HepG2 (cell line): ENCODE results near the gene CYB561. TPM values are rescaled to one million over a fixed set of nuclear protein-coding genes. Genes with fewer than 3 reads are reported as not detected.
A peak's percentile ranks its signal among the peaks of the same experiment; 100 is the strongest.

Experiments used
- ATF5 ChIP-seq: sonication (generic); formaldehyde crosslinking; IDR thresholded peaks from 2 replicates; pipeline ENCODE4 v1.4.0; 2020; ENCODE audit warnings: mild to moderate bottlenecking, low read depth, missing genetic modification reagents
- EED ChIP-seq: sonication (generic); formaldehyde crosslinking; IDR thresholded peaks from 2 replicates; pipeline ENCODE4 v1.5.0; 2020; ENCODE audit warnings: mild to moderate bottlenecking, missing genetic modification reagents
- FOXA3 ChIP-seq: IDR thresholded peaks from 2 replicates; pipeline ENCODE4 v1.6.1; 2016; ENCODE audit warnings: missing genetic modification reagents, missing compliant biosample characterization
- MEIS1 ChIP-seq: sonication (generic); formaldehyde crosslinking; IDR thresholded peaks from 2 replicates; pipeline ENCODE4 v1.9.0; 2021; ENCODE audit warnings: mild to moderate bottlenecking, missing genetic modification reagents, moderate library complexity, borderline replicate concordance
- NFIB ChIP-seq: sonication (generic); formaldehyde crosslinking; IDR thresholded peaks from 2 replicates; pipeline ENCODE4 v1.9.0; 2021; ENCODE audit warnings: missing genetic modification reagents, mild to moderate bottlenecking, borderline replicate concordance
- NR0B2 ChIP-seq: sonication (generic); formaldehyde crosslinking; IDR thresholded peaks from 2 replicates; pipeline ENCODE4 v1.4.0; 2020; ENCODE audit warnings: mild to moderate bottlenecking, missing genetic modification reagents
- PAWR ChIP-seq: sonication (generic); formaldehyde crosslinking; IDR thresholded peaks from 2 replicates; pipeline ENCODE4 v1.4.0; 2020; ENCODE audit warnings: missing genetic modification reagents, mild to moderate bottlenecking, borderline replicate concordance
- REST ChIP-seq, 2 experiments: IDR thresholded peaks; 2 replicates each; pipeline ENCODE4 v1.6.1; 2011 to 2012; ENCODE audit warnings: low read length in 2 of 2, borderline replicate concordance in 1 of 2, low read depth in 1 of 2, mild to moderate bottlenecking in 1 of 2, moderate library complexity in 1 of 2
- SIN3A ChIP-seq: IDR thresholded peaks from 2 replicates; pipeline ENCODE4 v1.6.1; 2011; ENCODE audit warnings: low read depth, mild to moderate bottlenecking, control low read depth, low read length, borderline replicate concordance
- SP4 ChIP-seq: sonication (generic); formaldehyde crosslinking; IDR thresholded peaks from 2 replicates; pipeline ENCODE4 v1.8.1; 2023; ENCODE audit warnings: mild to moderate bottlenecking, missing genetic modification reagents
- SYNCRIP ChIP-seq: fragments of 200-400 bp; formaldehyde crosslinking; IDR thresholded peaks from 2 replicates; pipeline ENCODE4 v1.6.1; 2018; ENCODE audit warnings: mild to moderate bottlenecking, low read depth, low read length; ENCODE audit not compliant: insufficient read depth
- ZBTB49 ChIP-seq: sonication (generic); formaldehyde crosslinking; IDR thresholded peaks from 2 replicates; pipeline ENCODE4 v1.4.0; 2020; ENCODE audit warnings: missing genetic modification reagents, borderline replicate concordance
- ZFP91 ChIP-seq: sonication (generic); formaldehyde crosslinking; IDR thresholded peaks from 2 replicates; pipeline ENCODE4 v1.9.0; 2022; ENCODE audit warnings: missing genetic modification reagents, mild to moderate bottlenecking, borderline replicate concordance
- ZNF225 ChIP-seq: sonication (generic); formaldehyde crosslinking; IDR thresholded peaks from 2 replicates; pipeline ENCODE4 v1.4.0; 2020; ENCODE audit warnings: mild to moderate bottlenecking, missing genetic modification reagents
- ZNF44 ChIP-seq: sonication (generic); formaldehyde crosslinking; IDR thresholded peaks from 2 replicates; pipeline ENCODE4 v1.5.1; 2020; ENCODE audit warnings: mild to moderate bottlenecking, missing genetic modification reagents
- ZNF543 ChIP-seq: sonication (generic); formaldehyde crosslinking; IDR thresholded peaks from 2 replicates; pipeline ENCODE4 v1.4.0; 2020; ENCODE audit warnings: mild to moderate bottlenecking, missing genetic modification reagents
- ZNF607 ChIP-seq: sonication (generic); formaldehyde crosslinking; IDR thresholded peaks from 2 replicates; pipeline ENCODE4 v1.5.1; 2020; ENCODE audit warnings: missing genetic modification reagents, mild to moderate bottlenecking, borderline replicate concordance
- ZNF614 ChIP-seq: IDR thresholded peaks from 2 replicates; pipeline ENCODE4 v1.6.1; 2018; ENCODE audit warnings: missing biosample characterization, missing genetic modification reagents, inconsistent platforms, borderline replicate concordance
- ZNF788 ChIP-seq: sonication (generic); formaldehyde crosslinking; IDR thresholded peaks from 2 replicates; pipeline ENCODE4 v1.5.0; 2020; ENCODE audit warnings: mild to moderate bottlenecking, missing genetic modification reagents, borderline replicate concordance
- ZNF883 ChIP-seq: sonication (generic); formaldehyde crosslinking; IDR thresholded peaks from 2 replicates; pipeline ENCODE4 v1.5.1; 2020; ENCODE audit warnings: mild to moderate bottlenecking, missing genetic modification reagents; ENCODE audit errors: not compliant biosample characterization
- polyA plus RNA-seq, 8 experiments: library from polyadenylated mRNA; depleted of rRNA in 3 of 8; stranded (reverse) in 7 of 8; unstranded in 1 of 8; fragments of >200 nt; fragmentation: Illumina TruSeq in 4 of 8; extraction: Trizol in 4 of 8; gene quantifications; 2 replicates each; pipeline versions ENCODE4 v1.2.1 to v1.2.3, GENCODE V29; 2011 to 2016; ENCODE audit warnings: low read depth in 4 of 8, missing spikeins in 1 of 8, mixed read lengths in 1 of 8; ENCODE audit not compliant: insufficient read depth in 1 of 8
- total RNA-seq, 5 experiments: library from RNA; depleted of rRNA; stranded (reverse); fragments of >200 nt; fragmentation: Illumina TruSeq; extraction: Trizol; gene quantifications; 2 replicates each; pipeline ENCODE4 v1.2.3, GENCODE V29; 2016; ENCODE audit warnings: low read depth in 1 of 5

CYB561 gene
- total and polyA plus RNA-seq, 2 of the 13 experiments (the other 11 are each of a cell fraction or from before 2014, with no cell fraction given), result 1.5 to 6.7 TPM

- TF ChIP-seq ZBTB49 (CRISPR knock-in tag), result no peak
- no peak for TF ChIP-seq ZNF607 (CRISPR knock-in tag)
- TF ChIP-seq SP4 (CRISPR knock-in tag), result no peak
- no peak for TF ChIP-seq REST (IDR thresholded peaks at IDR 0.05; ENCODE audit: borderline replicate concordance in 1 of 2, low read depth in 1 of 2, low read length in 2 of 2)
- TF ChIP-seq SIN3A, result no peak
- no peak for TF ChIP-seq NR0B2 (CRISPR knock-in tag)
- no peak for TF ChIP-seq EED (CRISPR knock-in tag)
- TF ChIP-seq NFIB, result no peak
- no peak; the same call in 1 of the 2 replicates for TF ChIP-seq ZNF225
- TF ChIP-seq ZNF788 (CRISPR knock-in tag), result peak; percentile 21; the same call in 1 of the 2 replicates
- no peak for TF ChIP-seq SYNCRIP
- TF ChIP-seq PAWR (CRISPR knock-in tag), result no peak
- TF ChIP-seq ATF5 (CRISPR knock-in tag), result no peak
- no peak for TF ChIP-seq ZNF543 (CRISPR knock-in tag)
- TF ChIP-seq ZNF883 (CRISPR knock-in tag), result peak; percentile 32
- TF ChIP-seq FOXA3, result 0 out of 2 replicates have a peak, but pooled peaks have one; percentile 22
- no peak for TF ChIP-seq MEIS1
- no peak for TF ChIP-seq ZNF44 (CRISPR knock-in tag)
- peak; percentile 55; the same call in 1 of the 2 replicates for TF ChIP-seq ZNF614 (CRISPR knock-in tag)
- peak; percentile 54; the same call in 1 of the 2 replicates for TF ChIP-seq ZFP91
Measured at GRCh38 chr17:63478814-63479494, 32.8 kb upstream of the CYB561 start (continued).
